ENCODE measurements around the gene ADGRB3.

Gene ADGRB3

DNA sequence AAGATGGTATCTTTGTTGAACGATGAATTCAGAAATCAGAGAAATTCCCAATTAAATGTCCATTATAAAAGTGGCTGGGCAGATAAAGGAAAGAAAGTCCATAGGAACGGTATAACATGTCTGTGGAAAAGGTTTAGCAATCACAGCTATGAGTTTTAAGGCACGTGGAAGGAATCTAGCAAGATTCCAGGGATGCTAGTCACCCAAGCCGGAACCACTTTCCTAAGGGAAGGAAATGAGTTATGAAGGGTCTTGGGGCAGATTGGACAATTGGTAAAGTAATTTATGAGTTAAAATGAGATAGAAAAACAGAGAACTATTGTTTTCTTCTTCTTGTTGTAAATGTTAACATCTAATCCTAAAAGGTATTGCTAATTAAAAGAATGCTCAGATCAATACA, 384.8 kb downstream of the ADGRB3 start:
- no peak for DNase-seq (ENCODE audit: low spot score)
- in situ Hi-C loops (cut with MboI; ENCODE audit: low pct_unique_long_range_greater_than_20kb, low sequenced_read_pairs, unreplicated experiment): no loop called here

GRCh38 chr6:69022993-69023392, 387.9 kb downstream of the ADGRB3 start:
- in situ Hi-C loops (cut with MboI; ENCODE audit: low pct_unique_long_range_greater_than_20kb, low sequenced_read_pairs, unreplicated experiment): no loop called here
- TF ChIP-seq, protein P1, sequence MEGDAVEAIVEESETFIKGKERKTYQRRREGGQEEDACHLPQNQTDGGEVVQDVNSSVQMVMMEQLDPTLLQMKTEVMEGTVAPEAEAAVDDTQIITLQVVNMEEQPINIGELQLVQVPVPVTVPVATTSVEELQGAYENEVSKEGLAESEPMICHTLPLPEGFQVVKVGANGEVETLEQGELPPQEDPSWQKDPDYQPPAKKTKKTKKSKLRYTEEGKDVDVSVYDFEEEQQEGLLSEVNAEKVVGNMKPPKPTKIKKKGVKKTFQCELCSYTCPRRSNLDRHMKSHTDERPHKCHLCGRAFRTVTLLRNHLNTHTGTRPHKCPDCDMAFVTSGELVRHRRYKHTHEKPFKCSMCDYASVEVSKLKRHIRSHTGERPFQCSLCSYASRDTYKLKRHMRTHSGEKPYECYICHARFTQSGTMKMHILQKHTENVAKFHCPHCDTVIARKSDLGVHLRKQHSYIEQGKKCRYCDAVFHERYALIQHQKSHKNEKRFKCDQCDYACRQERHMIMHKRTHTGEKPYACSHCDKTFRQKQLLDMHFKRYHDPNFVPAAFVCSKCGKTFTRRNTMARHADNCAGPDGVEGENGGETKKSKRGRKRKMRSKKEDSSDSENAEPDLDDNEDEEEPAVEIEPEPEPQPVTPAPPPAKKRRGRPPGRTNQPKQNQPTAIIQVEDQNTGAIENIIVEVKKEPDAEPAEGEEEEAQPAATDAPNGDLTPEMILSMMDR (IDR thresholded peaks at IDR 0.05; ENCODE audit: extremely low read depth, insufficient read depth, missing control alignments): no peak
- no peak for DNase-seq (ENCODE audit: low spot score)

More for the DNA sequence above, 384.8 kb downstream of the ADGRB3 start:
- TF ChIP-seq, protein P1 (IDR thresholded peaks at IDR 0.05; ENCODE audit: extremely low read depth, insufficient read depth, missing control alignments): no peak

- TF ChIP-seq, protein P1 (IDR thresholded peaks at IDR 0.05; ENCODE audit: extremely low read depth, insufficient read depth, missing control alignments): no peak
- DNase-seq (ENCODE audit: low spot score): no peak
- in situ Hi-C loops (cut with MboI; ENCODE audit: low pct_unique_long_range_greater_than_20kb, low sequenced_read_pairs, unreplicated experiment): no loop called here
Observed at GRCh38 chr6:69026243-69026642, 391.2 kb downstream of the ADGRB3 start.

GRCh38 chr6:69026715-69027114, 391.6 kb downstream of the ADGRB3 start:
- no peak for DNase-seq (ENCODE audit: low spot score)
- in situ Hi-C loops (cut with MboI; ENCODE audit: low pct_unique_long_range_greater_than_20kb, low sequenced_read_pairs, unreplicated experiment): no loop called here
- TF ChIP-seq, protein P1 (IDR thresholded peaks at IDR 0.05; ENCODE audit: extremely low read depth, insufficient read depth, missing control alignments): no peak

DNA sequence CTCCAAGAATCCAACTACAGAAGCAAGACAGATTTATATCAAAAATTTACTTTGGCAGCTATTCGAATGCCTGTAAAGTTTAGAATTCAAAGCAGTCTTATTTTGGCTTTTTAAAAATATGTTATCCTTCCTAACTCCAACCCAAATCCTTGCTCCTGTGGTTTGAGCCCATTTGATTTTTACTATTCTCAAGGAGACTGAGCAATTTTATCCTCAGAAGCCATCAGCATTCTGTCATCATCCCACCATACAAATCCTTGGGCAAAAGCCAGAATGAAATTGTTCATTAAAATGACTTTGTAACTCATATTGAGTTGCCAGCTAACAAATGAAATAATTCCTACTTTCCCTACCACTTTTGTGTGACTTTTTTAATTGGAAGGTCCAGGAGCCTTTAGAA, 392.8 kb downstream of the ADGRB3 start:
- in situ Hi-C loops (cut with MboI; ENCODE audit: low pct_unique_long_range_greater_than_20kb, low sequenced_read_pairs, unreplicated experiment): no loop called here
- no peak for DNase-seq (ENCODE audit: low spot score)
- TF ChIP-seq, protein P1 (IDR thresholded peaks at IDR 0.05; ENCODE audit: extremely low read depth, insufficient read depth, missing control alignments): no peak

DNA sequence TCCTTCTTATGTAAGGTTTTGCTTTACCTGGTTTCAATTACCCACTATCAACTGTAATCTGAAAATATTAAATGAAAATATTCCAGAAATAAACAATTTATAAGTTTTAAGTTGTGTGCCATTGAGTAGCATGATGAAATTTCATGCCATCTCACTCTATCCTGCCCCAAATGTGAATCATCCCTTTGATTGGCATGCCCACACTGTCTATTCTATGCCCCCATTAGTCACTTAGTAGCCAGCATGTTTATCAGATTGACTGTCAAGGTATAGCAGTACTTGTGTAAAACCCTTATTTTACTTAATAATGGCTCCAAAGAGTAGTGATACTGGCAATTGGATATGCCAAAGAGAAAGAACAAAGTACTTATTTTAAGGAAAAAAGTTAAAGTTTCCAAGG, 403.8 kb downstream of the ADGRB3 start:
- in situ Hi-C loops (cut with MboI; ENCODE audit: low pct_unique_long_range_greater_than_20kb, low sequenced_read_pairs, unreplicated experiment): no loop called here
- TF ChIP-seq, protein P1 (IDR thresholded peaks at IDR 0.05; ENCODE audit: extremely low read depth, insufficient read depth, missing control alignments): no peak
- no peak for DNase-seq (ENCODE audit: low spot score)

DNA sequence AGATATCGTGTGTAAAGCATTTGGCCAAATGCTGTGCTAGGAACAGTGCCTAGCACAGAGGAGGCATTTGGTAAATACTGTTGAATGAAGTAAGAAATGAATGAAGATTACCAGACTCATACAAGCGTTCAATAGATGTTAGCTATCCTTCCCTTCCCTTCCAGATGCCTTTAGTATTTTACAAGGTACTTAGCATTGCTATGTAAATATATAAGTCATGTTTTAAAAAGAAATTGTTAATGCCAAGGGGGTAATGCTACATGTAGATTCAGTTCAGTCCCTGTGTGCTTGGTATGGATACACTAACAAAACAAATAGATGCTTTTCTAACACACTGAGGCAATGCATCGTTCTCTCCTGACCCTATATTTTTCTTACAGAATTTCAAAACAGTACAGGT, 407.2 kb downstream of the ADGRB3 start:
- no peak for DNase-seq (ENCODE audit: low spot score)
- TF ChIP-seq, protein P1 (IDR thresholded peaks at IDR 0.05; ENCODE audit: extremely low read depth, insufficient read depth, missing control alignments): no peak
- in situ Hi-C loops (cut with MboI; ENCODE audit: low pct_unique_long_range_greater_than_20kb, low sequenced_read_pairs, unreplicated experiment): no loop called here

All from GM13977 (cell line).